Adipocyte (in vitro differentiated cells): Measurements from ENCODE around the gene CUBN.

Experiments
- DNase-seq: peaks from one replicate; pipeline ENCODE4 v3.0.0-alpha.2; 2015; ENCODE audit warnings: low read depth
- H3K27me3 ChIP-seq: replicated peaks from 2 replicates; pipeline ENCODE4 v1.7.0; 2013; ENCODE audit warnings: mild to moderate bottlenecking, low read length, moderate library complexity; ENCODE audit not compliant: control insufficient read depth, insufficient read depth
- H3K36me3 ChIP-seq: 2 replicates; pipeline ENCODE4 v1.7.0; 2013; ENCODE audit warnings: low read length, mild to moderate bottlenecking, moderate library complexity; ENCODE audit not compliant: control insufficient read depth, insufficient read depth, severe bottlenecking
- H3K4me1 ChIP-seq: 2 replicates; pipeline ENCODE4 v1.7.0; 2013; ENCODE audit warnings: mild to moderate bottlenecking, low read length, moderate library complexity; ENCODE audit not compliant: control insufficient read depth, insufficient read depth
- H3K4me3 ChIP-seq: 2 replicates; pipeline ENCODE4 v1.7.0; 2013; ENCODE audit warnings: mild to moderate bottlenecking, low read length, moderate library complexity
- H3K9ac ChIP-seq: 2 replicates; pipeline ENCODE4 v1.7.0; 2013; ENCODE audit warnings: mild to moderate bottlenecking, low read length, moderate library complexity
- H3K9me3 ChIP-seq: 2 replicates; pipeline ENCODE4 v1.7.0; 2013; ENCODE audit warnings: mild to moderate bottlenecking, low read length, moderate library complexity; ENCODE audit not compliant: control insufficient read depth

CUBN gene

GRCh38 chr10:17157024-17157423, 27.4 kb upstream of the CUBN start:
- no peaks in the 10 kb centered on the region for H3K27me3 ChIP-seq
- no peaks in the 10 kb centered on the region for H3K9me3 ChIP-seq
- H3K4me1 ChIP-seq, result peaks cover 4% of the 10 kb centered on the region
- no peaks in the 10 kb centered on the region for H3K36me3 ChIP-seq
- no peak for DNase-seq
- no peak overlapping the region for H3K4me3 ChIP-seq
- no peak overlapping the region for H3K9ac ChIP-seq

- Histone ChIP-seq H3K36me3 (no peaks in the 10 kb centered on the region), H3K27me3 (no peaks in the 10 kb centered on the region), H3K9me3 (no peaks in the 10 kb centered on the region), H3K4me1 (no peaks in the 10 kb centered on the region), H3K4me3 (no peak overlapping the region), H3K9ac (no peak overlapping the region)
- DNase-seq, result no peak
Observed at GRCh38 chr10:17155826-17156225, 26.2 kb upstream of the CUBN start.

DNA sequence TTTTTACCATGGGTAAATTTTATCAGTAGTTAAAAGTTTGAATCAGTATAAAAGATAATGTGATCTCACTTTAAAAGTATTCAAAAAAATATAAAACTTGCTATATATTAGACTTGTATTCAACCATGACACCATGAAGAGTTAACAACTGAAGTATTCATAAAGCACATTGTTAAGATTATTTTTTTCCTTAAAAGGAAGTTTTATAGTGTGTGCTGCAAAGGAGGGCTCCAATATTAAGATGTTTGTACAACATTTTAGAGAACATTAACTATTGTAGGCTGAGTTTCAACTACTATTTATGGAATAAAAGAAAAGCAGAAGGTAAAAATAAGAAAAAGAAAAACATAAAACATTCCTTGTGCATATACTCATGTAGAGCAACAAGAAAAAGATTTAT, 24.5 kb upstream of the CUBN start:
- no peak overlapping the region for H3K4me3 ChIP-seq
- H3K9me3 ChIP-seq, result no peaks in the 10 kb centered on the region
- H3K4me1 ChIP-seq, result no peaks in the 10 kb centered on the region
- no peaks in the 10 kb centered on the region for H3K36me3 ChIP-seq
- H3K27me3 ChIP-seq, result no peaks in the 10 kb centered on the region
- H3K9ac ChIP-seq, result no peak overlapping the region
- DNase-seq, result no peak

- Histone ChIP-seq H3K27me3 (no peaks in the 10 kb centered on the region), H3K4me1 (no peaks in the 10 kb centered on the region), H3K9ac (no peak overlapping the region), H3K9me3 (no peaks in the 10 kb centered on the region), H3K4me3 (no peak overlapping the region), H3K36me3 (no peaks in the 10 kb centered on the region)
- no peak for DNase-seq
Observed at GRCh38 chr10:17153321-17153720, 23.7 kb upstream of the CUBN start.

DNA sequence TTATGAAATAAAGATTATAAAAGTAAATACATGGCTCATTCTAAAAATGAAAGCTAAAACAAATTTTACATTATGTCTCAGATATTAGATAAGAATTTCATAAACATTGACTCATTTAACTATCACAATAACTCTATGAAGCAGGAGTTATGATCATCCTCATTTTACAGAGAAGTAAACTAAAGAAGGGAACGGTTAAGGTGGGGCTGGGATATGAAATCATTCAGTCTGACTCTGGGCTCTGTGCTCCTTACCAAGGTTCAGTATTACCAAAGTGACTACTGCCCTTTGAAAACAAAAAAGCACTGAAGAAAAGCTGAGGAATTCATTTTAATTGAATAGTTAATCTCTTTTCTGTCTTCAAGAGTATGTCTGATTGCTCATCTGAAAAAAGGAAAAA, 22.1 kb upstream of the CUBN start:
- Histone ChIP-seq H3K9ac (no peak overlapping the region), H3K9me3 (no peaks in the 10 kb centered on the region), H3K27me3 (no peaks in the 10 kb centered on the region), H3K4me1 (no peaks in the 10 kb centered on the region), H3K4me3 (no peak overlapping the region), H3K36me3 (no peaks in the 10 kb centered on the region)
- DNase-seq, result no peak

DNA sequence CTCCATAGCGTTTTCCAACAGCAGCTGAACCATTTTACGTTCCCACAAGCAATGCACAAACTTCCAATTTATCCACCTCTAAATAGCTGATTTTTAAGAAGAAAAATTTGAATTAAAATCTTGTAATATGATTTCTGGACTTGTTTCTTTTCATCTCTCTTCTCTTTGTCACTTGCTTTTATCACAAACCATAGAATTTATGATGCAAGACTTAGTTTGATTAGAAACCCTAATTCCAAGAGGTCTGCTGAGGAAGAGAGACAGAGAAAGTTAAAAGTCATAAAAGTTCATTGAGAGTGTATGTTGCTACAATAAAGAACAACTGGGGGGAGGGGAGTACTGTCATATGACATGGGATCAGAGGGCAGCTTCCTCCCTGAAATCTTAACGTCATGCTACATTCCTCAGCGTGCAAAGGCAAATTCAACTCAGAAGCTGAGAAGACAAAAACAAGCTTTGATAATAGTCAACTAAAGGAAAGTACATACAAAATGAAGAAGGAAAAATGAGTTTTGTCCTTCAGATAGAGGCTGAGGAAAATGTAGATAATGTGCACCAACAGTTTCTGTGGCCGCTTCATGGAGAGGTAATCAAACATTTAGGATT, 18.4 kb upstream of the CUBN start:
- H3K27me3 ChIP-seq, result no peaks in the 10 kb centered on the region
- no peaks in the 10 kb centered on the region for H3K4me1 ChIP-seq
- no peaks in the 10 kb centered on the region for H3K9me3 ChIP-seq
- no peaks in the 10 kb centered on the region for H3K36me3 ChIP-seq
- peak; percentile 27 for DNase-seq
- H3K9ac ChIP-seq, result no peak overlapping the region
- H3K4me3 ChIP-seq, result no peak overlapping the region

- Histone ChIP-seq H3K27me3 (no peaks in the 10 kb centered on the region), H3K9me3 (no peaks in the 10 kb centered on the region), H3K9ac (no peak overlapping the region), H3K4me3 (no peak overlapping the region), H3K36me3 (no peaks in the 10 kb centered on the region), H3K4me1 (no peaks in the 10 kb centered on the region)
- no peak for DNase-seq
Observed at GRCh38 chr10:17146892-17147291, 17.3 kb upstream of the CUBN start.

DNA sequence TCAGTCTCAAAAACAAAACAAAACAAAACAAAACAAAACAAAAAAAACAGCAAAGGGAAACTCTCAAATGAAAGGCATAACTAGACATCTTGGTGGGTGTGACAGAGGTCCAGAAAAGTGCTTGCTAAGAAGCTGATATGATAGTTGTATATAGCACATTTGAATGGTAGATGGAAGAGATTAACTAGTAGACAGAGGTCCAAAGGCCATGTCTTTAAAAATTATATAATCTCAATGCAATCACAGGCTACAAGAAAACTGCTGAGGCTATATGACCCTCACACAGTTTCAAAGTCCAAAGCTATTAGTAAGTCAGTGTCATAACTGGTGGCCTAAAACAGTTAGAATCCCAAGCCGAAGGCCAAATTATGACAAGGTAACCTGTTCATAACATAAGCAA, 15.6 kb upstream of the CUBN start:
- Histone ChIP-seq H3K4me3 (no peak overlapping the region), H3K9me3 (no peaks in the 10 kb centered on the region), H3K27me3 (no peaks in the 10 kb centered on the region), H3K4me1 (no peaks in the 10 kb centered on the region), H3K9ac (no peak overlapping the region), H3K36me3 (no peaks in the 10 kb centered on the region)
- DNase-seq, result no peak

DNA sequence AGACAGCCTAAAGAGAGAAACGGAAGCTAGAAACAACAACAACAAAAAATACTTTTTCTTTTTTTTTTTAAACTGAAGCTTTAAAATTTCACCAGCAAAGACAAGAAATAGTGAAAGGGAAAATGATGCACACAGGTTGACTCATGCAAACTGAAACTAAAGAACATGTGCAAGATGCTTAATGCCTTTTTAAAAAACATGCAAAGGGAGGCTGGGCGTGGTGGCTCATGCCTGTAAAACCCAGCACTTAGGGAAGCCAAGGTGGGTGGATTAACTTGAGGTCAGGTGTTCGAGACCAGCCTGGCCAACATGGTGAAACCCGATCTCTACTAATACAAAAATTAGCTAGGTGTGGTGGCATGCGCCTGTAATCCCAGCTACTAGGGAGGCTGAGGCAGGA, 15.1 kb upstream of the CUBN start:
- DNase-seq, result no peak
- no peaks in the 10 kb centered on the region for H3K27me3 ChIP-seq
- no peaks in the 10 kb centered on the region for H3K9me3 ChIP-seq
- H3K4me1 ChIP-seq, result no peaks in the 10 kb centered on the region
- H3K9ac ChIP-seq, result no peak overlapping the region
- H3K36me3 ChIP-seq, result no peaks in the 10 kb centered on the region
- no peak overlapping the region for H3K4me3 ChIP-seq

- no peaks in the 10 kb centered on the region for H3K9me3 ChIP-seq
- no peak for DNase-seq
- no peak overlapping the region for H3K4me3 ChIP-seq
- no peaks in the 10 kb centered on the region for H3K27me3 ChIP-seq
- no peaks in the 10 kb centered on the region for H3K36me3 ChIP-seq
- H3K4me1 ChIP-seq, result no peaks in the 10 kb centered on the region
- H3K9ac ChIP-seq, result no peak overlapping the region
Observed at GRCh38 chr10:17144032-17144431, 14.4 kb upstream of the CUBN start.

DNA sequence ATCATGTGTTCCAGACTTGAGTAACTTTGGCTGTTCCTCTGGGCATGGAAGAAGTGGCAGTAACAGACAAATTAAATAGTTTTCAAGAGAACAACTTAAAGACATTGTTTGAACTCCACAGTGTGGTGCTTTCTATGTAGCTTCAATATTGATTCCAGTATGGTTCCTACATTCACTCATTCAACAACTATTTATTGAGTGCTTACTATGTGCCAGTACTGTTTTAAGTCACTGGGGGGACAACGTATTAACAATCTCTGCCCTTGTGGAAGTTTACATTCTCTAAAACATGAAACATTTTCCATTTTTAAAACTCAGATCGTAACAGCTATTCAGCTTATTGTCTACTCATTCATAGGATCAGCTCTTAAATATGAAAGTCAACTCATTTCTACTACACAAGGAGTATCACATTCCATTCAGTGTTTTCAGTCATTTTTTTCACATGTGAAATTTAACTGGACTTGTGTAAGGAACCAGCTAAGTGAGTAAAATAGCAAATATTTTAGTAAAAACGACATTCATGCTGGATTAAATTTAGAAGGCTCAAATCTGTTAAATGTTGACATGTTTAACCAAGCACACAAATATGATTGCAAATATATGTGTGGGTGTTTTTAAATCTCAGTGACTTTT, 13.6 kb upstream of the CUBN start:
- H3K9ac ChIP-seq, result no peak overlapping the region
- no peak overlapping the region for H3K4me3 ChIP-seq
- H3K27me3 ChIP-seq, result no peaks in the 10 kb centered on the region
- peak; percentile 51 for DNase-seq
- no peaks in the 10 kb centered on the region for H3K9me3 ChIP-seq
- peaks cover 3% of the 10 kb centered on the region for H3K4me1 ChIP-seq
- H3K36me3 ChIP-seq, result no peaks in the 10 kb centered on the region
